ENCODE measurements around the gene NPHP4.
"Not testable (repeated sequence)": the region's sequence is repeated elsewhere in the genome, so short reads cannot be mapped to it uniquely, and the experiment has no call there.

Gene NPHP4

DNA sequence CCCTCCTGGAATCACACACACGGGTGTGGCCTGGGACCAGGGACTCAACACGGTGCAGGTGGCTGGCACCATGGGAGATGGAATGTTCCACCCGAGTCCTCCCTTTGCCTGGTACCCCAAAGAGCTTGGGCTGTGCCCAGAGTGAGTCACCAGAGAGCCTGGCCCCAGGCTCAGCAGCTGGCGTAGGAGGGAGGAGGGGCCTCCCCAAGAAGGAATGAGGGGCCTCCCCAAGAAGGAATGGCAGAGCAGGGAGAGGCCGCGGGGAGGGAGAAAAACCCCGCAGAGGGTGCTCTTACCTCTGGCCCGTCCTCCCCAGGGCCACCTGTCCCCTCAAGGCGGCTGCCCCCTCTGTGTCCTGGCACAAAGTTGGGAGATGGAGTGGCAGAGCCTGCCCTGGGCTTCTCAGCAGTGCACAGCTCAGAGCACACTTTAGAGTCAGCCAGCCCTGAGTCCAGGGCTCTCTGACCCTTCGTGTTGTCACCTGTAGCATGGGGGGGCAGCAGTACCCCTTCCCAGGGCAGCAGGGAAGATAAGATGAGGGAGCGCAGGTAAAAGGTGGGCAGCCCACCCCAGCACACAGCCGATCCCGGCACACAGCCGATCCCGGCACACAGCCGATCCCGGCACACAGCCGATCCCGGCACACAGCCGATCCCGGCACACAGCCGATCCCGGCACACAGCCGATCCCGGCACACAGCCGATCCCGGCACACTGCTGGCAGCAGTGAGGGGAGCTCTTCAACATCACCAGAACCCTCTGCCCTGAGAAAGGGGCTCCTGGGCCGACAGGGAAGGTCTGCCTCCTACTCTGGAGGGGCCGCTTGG, 33.3 kb upstream of the NPHP4 start:
- CTCF ChIA-PET: interaction anchor here (0.9 to 1.8 kb wide), 5 partner anchors 9 to 34 kb away, joined by 3 to 10 read pairs (median 4); partner anchors contain the start of gene NPHP4
- no peak for DNase-seq (ENCODE audit: extremely low spot score)

DNA sequence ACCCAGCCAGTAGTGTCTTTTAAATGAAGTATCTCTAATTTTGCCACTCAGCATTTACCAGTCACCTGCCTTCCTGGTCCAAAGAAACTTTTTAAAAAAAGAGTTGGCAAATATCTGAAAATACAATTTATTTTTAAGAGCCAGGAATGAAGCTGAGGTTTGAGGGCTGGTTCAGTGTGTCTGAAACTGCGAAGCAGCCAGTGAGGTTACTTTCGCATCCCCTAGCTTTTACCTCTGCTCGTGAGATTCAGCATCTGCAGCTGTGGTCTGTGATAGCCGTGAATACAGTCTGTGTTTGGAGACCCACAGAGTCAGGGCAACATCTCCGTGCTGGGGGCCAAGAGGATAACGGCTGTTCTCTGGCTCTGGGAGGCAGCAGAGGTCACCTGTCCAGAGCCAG, 32.2 kb upstream of the NPHP4 start:
- TF ChIP-seq, protein P1, sequence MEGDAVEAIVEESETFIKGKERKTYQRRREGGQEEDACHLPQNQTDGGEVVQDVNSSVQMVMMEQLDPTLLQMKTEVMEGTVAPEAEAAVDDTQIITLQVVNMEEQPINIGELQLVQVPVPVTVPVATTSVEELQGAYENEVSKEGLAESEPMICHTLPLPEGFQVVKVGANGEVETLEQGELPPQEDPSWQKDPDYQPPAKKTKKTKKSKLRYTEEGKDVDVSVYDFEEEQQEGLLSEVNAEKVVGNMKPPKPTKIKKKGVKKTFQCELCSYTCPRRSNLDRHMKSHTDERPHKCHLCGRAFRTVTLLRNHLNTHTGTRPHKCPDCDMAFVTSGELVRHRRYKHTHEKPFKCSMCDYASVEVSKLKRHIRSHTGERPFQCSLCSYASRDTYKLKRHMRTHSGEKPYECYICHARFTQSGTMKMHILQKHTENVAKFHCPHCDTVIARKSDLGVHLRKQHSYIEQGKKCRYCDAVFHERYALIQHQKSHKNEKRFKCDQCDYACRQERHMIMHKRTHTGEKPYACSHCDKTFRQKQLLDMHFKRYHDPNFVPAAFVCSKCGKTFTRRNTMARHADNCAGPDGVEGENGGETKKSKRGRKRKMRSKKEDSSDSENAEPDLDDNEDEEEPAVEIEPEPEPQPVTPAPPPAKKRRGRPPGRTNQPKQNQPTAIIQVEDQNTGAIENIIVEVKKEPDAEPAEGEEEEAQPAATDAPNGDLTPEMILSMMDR (IDR thresholded peaks at IDR 0.05; ENCODE audit: control extremely low read depth, extremely low read depth, low read depth, missing control alignments): no peak
- POLR2A ChIA-PET: interaction anchor here (3.6 kb wide), 1 partner anchor 31 kb away, joined by 15 read pairs; the partner anchor contains the start of gene NPHP4

More for the DNA sequence above, 33.3 kb upstream of the NPHP4 start:
- TF ChIP-seq, protein P1 (IDR thresholded peaks at IDR 0.05; ENCODE audit: control extremely low read depth, extremely low read depth, low read depth, missing control alignments): no peak
- POLR2A ChIA-PET: interaction anchor here (0.6 to 3.6 kb wide), 2 partner anchors 32 to 168 kb away, joined by 3 to 15 read pairs; partner anchors contain the start of gene NPHP4

DNA sequence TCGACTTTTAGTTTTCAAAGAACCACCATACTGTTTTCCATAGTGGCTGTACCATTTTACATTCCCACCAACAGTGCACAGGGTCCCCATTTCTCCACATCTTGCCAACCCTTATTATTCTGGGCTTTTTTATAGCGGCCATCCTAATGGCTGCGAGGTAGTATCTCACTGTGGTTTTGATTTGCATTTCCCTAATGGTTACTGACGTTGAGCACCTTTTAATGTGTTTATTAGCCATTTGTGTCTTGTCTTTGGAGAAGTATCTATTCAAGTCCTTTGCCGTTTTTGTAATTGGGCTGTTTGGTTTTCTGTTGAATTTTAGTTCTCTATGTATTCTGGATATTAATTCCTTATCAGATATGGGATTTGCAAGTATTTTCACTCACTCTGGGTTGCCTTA, 31.1 kb upstream of the NPHP4 start:
- ChIA-PET POLR2A (interaction anchor here (0.7 kb wide), 1 partner anchor 8 kb away, joined by 4 read pairs; no protein-coding TSS in a partner anchor), CTCF (no interaction called here)
- TF ChIP-seq, protein P1 (IDR thresholded peaks at IDR 0.05; ENCODE audit: control extremely low read depth, extremely low read depth, low read depth, missing control alignments): no peak
- no peak for DNase-seq (ENCODE audit: extremely low spot score)

More for the DNA sequence above, 32.2 kb upstream of the NPHP4 start:
- no peak for DNase-seq (ENCODE audit: extremely low spot score)
- CTCF ChIA-PET: interaction anchor here (1.5 to 1.8 kb wide), 3 partner anchors 9 to 22 kb away, joined by 3 to 7 read pairs (median 4); no protein-coding TSS in a partner anchor

DNA sequence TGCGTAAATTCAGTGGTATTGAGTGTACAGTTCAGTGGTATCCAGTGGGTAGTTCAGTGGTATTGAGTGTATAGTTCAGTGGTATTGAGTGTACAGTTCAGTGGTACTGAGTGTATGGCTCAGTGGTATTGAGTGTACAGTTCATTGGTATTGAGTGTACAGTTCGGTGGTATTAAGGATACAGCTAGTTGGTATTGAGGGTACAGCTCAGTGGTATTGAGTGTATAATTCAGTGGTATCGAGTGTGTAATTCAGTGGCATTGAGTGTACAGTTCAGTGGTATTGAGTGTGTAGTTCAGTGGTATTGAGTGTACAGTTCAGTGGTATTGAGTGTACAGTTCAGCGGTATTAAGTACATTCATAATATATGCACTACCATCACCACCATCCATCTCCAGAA, 30.0 kb upstream of the NPHP4 start:
- CTCF ChIA-PET: no interaction called here
- no peak for DNase-seq (ENCODE audit: extremely low spot score)
- POLR2A ChIA-PET: no interaction called here
- TF ChIP-seq, protein P1 (IDR thresholded peaks at IDR 0.05; ENCODE audit: control extremely low read depth, extremely low read depth, low read depth, missing control alignments): no peak

DNA sequence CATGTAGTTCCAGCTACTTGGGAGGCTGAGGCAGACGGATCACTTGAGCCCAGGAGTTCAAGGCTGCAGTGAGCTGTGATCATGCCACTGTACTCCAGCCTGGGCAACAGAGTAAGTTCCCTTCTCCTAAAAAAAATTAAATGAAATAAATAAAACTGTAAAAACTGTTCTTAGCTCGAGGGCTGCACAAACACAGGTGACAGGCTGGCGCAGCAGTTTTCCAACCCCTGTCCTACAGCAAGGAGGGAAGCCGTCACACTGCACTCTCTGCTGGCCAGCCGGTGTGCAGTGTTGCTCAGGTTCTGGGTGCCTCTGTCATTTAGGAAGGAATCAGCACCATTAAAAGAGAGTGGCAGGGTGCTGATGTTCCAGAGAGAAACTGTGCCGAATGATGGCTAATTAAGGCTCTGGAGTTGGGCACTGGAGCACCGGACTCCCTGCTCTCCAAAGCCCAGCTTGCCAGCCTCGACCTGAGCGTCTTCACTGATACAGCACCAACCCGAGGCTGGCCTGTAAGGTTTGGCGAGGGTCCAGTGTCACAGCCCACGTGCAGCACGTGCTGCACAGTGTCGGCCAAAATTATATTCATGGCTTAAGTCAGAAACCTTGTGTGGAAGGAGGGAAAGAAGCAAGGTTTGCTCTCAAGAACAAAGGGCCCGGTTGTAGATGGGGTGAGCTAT, 27.1 kb upstream of the NPHP4 start:
- TF ChIP-seq, protein P1 (IDR thresholded peaks at IDR 0.05; ENCODE audit: control extremely low read depth, extremely low read depth, low read depth, missing control alignments): no peak
- DNase-seq (ENCODE audit: extremely low spot score): no peak
- ChIA-PET CTCF (interaction anchor here (0.7 to 1.7 kb wide), 3 partner anchors 13 to 16 kb away, joined by 3 to 5 read pairs (median 5); no protein-coding TSS in a partner anchor), POLR2A (no interaction called here)

DNA sequence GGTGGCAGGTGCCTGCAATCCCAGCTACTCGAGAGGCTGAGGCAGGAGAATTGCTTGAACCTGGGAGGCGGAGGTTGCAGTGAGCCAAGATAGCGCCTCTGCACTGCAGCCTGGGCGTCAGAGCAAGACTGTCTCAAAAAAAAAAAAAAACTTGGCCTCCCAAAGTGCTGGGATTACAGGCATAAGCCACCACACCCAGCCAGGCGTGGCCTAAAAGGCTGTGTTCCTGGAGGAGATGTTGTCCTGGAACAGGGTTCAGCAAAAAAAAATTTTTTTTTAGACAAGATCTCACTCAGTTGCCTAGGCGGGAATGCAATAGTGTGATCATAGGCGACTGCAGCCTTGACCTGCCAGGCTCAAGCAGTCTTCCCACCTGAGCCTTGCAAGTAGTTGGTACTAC, 25.4 kb upstream of the NPHP4 start:
- ChIA-PET CTCF (interaction anchor here (1.4 to 1.7 kb wide), 2 partner anchors 15 to 17 kb away, joined by 5 read pairs; no protein-coding TSS in a partner anchor), POLR2A (interaction anchor here (0.7 kb wide), 1 partner anchor 60 kb away, joined by 5 read pairs; no protein-coding TSS in a partner anchor)
- not testable (repeated sequence) for DNase-seq (ENCODE audit: extremely low spot score)

Data from GM10248 (cell line).